IPS-NIHi11 (cell line): ENCODE data around the gene SNAI1.
"Not testable (repeated sequence)": the region's sequence is repeated elsewhere in the genome, so short reads cannot be mapped to it uniquely, and the experiment has no call there.

Source experiments
- DNase-seq: peaks from one replicate; pipeline ENCODE4 v3.0.0; 2012; ENCODE audit warnings: mixed read lengths, low spot score

Gene SNAI1

DNA sequence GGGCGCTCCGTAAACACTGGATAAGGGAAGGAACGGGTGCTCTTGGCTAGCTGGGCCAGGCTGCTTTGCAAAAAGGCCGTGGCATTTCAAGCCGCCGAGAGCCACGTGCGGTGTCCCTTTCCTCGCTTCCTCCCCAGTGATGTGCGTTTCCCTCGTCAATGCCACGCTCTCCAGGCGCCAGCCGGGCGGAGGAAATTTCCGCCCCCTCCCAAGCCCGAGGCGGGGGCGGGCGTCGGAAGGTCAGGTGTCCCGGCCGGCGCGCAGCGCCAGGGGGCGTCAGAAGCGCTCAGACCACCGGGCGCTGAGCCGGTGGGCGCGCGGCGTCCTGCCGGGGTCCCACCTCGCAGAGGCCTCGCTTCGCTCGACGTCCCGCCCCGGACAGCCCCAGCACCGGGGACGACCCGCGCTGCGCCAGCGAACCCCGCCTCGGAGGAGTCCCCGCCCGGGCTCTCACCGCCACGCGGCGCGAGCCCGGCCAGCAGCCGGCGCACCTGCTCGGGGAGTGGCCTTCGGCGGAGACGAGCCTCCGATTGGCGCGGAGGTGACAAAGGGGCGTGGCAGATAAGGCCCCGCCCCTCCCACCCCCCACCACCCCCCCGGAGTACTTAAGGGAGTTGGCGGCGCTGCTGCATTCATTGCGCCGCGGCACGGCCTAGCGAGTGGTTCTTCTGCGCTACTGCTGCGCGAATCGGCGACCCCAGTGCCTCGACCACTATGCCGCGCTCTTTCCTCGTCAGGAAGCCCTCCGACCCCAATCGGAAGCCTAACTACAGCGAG lies at the start of gene SNAI1:
SNAI1 (plus strand) TSS at position 635 of the 777 bp plus-strand sequence; CDS start at position 715, 80 bp downstream.
- DNase-seq: peak; percentile 98

DNA sequence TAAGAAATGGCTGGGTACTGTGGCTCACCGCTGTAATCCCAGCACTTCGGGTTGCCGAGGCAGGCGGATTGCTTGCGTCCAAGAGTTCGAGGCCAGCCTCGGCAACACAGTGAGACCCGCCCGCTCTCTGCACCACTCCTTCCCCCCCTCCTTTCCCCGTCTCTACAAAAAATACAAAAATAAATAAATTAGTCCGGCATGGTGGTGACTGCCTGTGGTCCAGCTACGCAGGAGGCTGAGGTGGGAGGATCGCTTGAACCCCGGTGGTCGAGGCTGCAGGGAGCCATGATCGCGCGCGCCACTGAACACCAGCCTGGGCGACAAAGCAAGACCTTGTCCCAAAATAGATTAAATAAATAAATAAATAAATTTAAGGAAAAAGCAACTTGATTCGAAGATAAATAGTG lies 47.0 kb upstream of the SNAI1 start:
- no peak for DNase-seq

DNA sequence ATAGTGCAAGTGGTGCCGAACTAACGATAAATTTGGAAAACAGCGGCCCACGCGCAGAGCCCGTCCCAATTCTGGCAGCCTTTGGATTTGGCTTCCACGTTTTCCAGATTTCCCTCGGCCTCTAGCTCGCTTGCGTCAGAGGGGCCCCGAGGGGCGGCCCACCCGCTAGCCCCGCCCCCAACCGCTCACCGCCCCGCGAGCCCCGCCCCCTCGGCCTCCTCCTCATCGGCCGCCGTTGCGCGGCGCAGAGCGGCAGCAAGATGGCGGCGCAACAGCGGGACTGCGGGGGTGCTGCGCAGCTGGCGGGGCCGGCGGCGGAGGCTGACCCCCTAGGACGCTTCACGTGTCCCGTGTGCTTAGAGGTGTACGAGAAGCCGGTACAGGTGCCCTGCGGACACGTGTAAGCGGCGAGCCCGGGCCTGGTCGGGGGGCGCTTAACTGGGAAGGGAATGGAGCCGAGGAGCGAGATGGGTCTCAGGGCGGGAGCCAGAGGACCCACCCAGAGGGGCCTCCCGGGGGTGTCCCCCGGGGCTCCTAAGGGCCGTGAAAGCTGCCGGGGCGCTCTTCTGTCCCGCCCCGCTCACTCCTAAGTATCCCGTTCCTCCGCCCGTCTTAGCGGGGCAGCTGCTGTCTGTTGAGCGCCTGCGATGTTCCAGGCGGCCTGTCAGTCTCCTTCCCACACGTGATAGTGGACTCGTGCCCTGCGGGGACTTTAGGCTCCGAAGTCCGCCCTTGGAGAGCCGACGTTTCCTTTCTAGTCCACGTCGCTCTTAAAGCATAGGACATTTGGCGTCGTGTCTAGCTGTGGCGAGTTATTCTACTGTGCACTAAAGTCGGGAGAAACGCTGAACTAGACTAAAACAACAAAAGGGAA lies 46.4 kb upstream of the SNAI1 start, which contains the start of gene RNF114:
RNF114 (plus strand) TSS at position 245 of the 874 bp plus-strand sequence; CDS start at position 261, 16 bp downstream.
- peak; percentile 99 for DNase-seq

DNA sequence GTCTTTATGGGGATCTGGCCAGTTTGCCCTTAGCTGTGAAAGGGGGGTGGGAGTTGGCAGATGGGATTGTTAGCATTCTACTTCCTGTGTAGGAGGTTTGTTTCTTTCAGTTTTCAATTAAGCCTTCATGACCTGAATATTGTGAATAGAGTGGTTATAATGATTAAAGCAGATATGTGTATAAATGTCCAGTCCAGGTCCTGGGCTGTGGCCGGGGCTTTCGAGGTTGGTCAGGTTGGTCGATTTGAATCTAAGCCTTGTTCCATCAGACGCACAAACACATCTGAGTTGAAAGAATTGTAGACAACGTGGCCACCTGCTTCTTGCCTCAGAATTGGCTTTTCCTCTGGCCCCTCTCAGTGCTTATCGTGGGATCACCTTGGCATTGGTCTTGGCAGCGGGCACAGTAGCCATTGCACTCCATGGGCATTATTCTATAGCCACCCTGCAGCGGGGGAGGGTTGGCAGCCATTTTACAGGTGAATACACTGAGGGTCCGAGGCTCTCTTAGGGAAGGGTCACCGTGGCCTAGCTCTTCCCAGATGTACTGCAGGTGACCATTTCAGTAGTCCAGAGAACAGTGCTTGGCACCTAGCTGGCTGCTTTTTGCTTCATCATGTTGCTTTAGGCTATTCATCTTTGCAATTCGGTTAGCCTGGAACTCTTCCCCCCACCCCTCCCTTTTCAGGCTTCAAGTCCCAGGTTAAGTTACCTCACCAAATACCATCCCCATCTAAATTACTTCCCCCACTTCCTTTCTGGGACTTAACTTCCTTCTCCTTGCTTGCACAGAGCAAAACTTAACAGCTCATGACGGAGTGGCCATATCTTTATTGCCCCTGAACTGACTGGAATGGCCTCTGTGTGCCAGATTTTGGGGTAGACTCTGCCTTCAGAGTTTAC lies 45.5 kb upstream of the SNAI1 start:
- no peak for DNase-seq

DNA sequence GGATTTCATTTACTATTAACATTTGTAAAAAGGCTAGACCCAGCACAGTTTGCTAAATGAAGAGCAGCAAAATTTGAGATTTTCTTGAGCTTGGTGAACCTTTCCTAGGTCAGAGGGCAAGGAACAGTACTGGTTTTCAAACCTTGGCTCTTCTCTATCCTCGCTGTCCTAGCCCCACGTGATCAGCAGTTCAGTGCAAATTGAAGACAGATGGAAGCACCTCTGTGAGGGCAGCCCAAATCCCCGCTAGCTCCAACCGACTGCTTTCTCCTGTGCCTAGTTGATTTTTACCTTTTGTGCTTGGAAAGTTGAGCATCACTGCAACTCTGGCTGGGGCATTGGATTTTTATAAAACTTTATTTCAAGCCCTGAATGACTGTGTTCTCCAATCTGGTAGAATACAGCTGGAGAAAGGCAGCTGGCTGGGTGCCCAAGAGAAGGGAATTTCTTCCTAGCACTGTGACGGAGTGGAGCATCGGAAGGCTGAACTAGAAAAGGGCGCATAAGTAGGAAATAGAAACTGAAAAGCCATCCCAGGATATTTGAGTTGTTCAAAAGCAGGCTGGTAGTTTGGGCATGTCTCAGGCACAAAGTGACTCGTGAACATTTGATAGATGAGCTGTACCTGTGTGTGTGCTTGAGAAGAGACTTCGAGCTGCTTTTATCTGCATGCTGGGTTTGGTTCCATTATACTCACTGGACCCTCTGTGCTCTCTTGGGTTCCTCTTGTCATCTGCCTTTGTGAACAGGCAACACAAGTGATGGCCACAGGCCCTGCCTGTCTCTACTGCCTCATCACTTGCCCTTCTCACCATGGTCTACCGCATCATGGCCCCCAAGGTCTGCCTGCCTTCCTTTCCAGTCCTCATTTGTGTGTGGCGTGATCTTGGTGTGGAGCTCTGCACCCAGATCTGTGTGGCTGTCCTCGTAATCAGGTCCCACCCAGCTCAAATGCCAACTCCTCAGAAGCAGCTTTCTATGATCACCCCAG lies 44.3 kb upstream of the SNAI1 start:
- no peak for DNase-seq

DNA sequence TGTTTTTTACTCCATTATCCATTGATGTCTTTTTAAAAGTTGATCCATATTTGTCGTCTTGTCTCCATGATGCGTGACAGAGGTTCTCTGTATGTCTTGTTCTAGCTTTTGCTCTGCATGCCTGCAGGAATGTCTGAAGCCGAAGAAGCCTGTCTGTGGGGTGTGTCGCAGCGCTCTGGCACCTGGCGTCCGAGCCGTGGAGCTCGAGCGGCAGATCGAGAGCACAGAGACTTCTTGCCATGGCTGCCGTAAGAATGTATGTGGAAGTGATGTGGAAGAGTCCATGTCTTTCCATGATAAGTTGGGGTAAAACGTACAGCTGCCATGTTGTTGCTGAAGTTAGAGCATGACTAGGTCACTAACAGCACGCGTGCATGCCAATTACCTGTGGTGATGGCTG lies 41.3 kb upstream of the SNAI1 start:
- DNase-seq: no peak

DNA sequence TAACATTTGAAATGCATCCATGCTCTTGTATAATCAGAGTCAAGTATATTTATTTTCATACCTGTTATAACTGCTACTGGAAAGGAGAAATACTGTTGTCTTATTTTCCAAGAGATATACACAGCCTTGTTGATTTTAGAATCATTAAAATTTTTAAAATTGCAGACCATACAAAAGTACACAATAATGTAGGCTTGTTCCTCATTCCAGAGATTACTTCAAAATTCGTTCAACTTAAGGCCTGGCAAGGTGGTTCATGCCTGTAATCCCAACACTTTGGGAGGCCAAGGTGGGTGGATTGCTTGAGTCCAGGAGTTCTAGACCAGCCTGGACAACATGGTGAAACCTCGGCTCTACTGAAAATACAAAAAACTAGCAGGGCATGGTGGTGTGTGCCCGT lies 40.5 kb upstream of the SNAI1 start:
- DNase-seq: no peak

DNA sequence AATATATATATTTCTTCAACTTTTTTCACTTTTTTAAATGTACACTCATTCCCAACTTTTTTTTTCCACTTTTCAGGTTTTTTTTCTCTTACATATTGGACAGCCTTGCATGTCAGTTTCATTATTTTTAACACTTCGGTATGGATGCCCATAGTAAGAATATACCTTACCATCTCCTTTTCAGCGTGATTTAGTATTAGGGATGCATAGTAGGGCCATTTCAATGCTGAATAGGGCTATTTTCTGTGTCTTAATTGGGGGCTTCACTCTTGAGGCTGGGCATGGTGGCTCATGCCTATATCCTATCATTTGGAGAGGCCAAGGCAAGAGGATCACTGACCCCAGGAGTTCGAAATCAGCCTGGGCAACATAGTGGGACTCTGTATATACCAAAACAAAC lies 39.8 kb upstream of the SNAI1 start:
- no peak for DNase-seq

DNA sequence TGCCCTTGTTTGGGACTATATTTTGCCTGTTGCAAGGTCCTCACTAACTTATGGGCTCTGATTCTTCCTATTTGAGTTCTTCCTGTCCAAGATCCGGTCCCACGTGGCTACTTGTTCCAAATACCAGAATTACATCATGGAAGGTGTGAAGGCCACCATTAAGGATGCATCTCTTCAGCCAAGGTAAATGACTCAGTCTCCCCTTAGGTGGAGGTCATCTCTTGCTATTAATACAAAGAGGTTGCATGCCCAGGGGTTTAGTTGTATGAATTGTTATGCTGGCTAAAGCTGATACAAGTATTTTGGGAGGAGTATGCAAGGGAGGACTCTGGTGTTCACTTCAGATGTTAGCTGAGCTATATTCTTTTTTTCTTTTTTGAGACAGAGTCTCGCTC lies 37.5 kb upstream of the SNAI1 start:
- no peak for DNase-seq

DNA sequence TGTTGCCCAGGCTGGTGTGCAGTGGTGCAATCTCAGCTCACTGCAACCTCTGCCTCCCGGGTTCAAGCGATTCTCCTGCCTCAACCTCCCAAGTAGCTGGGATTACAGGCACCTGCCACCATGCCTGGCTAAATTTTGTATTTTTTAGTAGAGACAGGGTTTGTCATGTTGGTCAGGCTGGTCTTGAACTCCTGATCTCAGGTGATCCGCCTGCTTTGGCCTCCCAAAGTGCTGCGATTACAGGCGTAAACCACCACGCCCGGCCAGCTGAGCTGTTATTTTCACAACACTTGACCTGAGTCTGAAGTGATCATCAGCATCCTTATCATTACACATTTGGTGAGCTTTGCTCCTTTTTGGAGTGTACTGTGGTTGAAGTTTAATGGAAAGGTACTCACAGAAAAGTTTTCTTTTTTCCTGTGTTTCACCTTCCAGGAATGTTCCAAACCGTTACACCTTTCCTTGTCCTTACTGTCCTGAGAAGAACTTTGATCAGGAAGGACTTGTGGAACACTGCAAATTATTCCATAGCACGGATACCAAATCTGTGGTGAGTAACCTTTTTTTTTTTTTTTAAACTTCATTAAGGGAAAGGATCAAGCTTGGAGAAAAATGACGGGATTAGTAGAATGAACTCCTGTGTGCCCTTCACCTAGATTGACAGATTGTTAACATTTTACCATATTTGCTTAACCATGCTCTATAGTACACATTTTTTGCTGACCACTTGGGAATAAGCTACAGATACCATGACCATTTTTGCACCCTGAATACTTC lies 36.9 kb upstream of the SNAI1 start:
- DNase-seq: no peak

DNA sequence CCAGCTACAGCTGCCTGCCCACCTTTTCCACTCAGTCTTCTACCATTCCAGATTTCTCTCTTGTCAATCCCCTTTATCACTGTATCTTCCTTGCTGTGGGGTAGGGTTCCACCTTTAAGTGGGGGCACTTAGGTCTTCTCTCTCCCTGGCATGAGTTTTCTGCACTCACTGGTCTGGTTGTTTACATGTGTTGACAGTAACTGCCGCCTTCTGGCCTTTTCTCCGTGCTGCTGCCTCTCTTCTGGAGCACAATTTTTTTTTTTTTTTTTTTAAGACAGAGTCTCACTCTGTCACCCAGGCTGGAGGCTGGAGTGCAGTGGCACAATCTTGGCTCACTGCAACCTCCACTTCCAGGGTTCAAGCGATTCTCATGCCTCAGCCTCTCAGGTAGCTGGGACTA lies 34.6 kb upstream of the SNAI1 start:
- no peak for DNase-seq

DNA sequence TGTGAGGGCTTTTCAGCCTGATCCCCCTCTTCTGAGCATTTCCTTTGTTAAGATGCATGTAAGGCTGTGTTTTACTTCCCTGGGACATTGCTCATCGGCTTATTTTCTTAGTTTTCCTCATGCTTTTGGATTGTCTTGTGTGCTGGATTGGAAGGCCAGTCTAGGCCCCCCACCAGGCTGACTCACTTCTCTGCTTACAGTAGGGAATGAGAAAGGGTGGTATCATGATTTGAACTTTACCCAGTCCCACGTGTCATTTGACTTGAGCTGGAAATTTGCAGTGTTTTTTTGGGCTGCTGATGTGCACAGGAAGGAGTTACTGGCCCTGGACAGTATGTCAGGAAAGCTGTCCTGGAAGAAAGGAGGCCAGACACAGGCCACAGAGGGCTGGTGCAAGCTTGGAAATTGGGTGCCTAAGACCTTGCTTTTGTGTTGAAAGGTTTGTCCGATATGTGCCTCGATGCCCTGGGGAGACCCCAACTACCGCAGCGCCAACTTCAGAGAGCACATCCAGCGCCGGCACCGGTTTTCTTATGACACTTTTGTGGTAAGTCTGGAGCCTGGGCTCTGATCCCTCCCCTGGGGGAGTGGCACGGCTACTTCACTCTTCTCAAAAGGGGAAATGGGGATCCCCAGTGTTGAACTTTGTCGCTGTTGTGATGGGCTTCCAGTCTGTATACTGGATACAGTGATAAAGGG lies 33.8 kb upstream of the SNAI1 start:
- no peak for DNase-seq

DNA sequence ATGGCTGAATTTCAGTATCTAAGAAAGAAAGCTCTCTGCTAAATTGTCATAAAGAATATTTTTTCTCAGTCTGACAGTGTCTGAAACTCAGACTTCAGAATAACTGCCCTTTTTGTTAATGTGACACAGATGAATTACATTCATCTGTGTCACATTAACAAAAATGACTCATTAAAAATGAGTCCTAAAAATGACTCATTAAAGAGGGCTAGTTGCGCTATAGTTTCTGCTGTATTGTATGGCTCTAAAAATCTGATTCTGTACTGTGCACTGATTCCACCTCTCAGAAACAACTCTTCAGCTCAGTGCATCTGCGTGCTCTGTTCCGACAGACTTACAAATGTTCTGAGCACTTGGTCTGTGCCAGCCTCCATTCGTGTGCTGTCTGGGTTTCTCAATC lies 31.6 kb upstream of the SNAI1 start:
- DNase-seq: no peak

DNA sequence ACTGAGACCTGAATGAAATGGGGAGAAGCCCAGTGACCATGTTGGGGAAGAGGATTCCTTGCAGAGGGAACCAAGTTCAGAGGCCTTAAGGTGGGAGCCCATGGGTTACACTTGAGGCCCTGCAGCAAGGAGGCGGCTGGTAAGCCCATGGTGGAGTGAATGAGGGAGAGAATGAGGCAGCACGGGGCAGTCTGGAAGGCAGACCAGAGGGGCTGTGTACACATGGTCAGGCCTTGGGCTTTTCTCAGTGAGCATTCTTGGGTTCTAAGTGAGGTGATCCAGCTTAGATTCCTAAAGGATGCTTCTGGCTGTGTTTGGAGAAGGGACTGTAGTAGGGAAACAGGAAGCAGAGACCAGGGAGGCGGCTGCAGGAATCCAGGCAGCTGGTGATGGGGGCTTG lies 27.6 kb upstream of the SNAI1 start:
- no peak for DNase-seq

DNA sequence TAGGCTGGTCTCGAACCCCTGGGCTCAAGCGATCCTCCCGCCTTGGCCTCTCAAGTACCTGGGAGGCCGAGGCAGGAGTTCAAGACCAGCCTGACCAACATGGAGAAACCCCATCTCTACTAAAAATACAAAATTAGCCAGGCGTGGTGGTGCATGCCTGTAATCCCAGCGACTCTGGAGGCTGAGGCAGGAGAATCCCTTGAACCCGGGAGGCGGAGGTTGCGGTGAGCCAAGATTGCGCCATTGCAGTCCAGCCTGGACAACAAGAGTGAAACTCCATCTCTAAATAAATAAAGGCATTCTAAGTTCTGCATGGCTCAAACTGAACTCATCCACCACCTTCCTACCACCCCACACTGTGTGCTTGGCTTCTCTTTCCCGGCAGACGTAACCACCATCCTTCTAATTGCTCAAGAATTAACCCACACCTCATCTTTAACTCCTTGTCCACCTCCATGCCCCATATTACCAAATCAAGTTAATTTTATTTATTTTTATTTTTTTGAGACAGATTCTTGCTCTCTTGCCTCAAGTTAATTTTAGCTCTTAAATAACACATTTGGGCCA lies 26.9 kb upstream of the SNAI1 start:
- DNase-seq: not testable (repeated sequence)

DNA sequence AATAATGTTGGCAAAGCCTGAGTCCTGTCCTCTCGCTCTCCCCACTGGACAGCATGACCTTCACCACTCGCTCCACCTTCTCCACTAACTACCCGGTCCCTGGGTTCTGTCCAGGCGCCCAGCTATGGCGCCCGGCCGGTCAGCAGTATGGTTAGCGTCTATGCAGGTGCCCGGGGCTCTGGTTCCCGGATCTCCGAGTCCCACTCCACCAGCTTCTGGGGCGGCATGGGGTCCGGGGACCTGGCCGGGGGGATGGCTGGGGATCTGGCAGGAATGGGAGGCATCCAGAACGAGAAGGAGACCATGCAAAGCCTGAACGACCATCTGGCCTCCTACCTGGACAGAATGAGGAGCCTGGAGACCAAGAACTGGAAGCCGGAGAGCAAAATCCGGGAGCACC lies 26.1 kb upstream of the SNAI1 start:
- DNase-seq: no peak

DNA sequence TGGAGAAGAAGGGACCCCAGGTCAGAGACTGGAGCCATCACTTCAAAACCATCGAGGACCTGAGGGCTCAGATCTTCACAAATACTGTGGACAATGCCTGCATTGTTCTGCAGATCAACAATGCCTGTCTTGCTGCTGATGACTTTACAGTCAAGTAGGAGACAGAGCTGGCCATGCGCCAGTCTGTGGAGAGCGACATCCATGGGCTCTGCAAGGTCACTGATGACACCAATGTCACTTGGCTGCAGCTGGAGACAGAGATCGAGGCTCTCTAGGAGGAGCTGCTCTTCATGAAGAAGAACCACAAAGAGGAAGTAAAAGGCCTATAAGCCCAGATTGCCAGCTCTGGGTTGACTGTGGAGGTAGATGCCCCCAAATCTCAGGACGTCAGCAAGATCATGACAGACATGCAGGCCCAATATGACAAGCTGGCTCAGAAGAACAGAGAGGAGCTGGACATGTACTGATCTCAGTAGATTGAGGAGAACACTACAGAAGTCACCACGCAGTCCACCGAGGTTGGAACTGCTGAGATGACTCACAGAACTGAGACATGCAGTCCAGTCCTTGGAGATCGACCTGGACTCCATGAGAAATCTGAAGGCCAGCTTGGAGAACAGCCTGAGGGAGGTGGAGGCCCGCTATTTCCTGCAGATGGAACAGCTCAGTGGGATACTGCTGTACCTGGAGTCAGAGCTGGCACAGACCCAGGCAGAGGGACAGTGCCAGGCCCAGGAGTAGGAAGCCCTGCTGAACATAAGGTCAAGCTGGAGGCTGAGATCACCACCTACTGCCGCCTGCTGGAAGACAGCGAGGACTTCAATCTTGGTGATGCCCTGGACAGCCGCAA lies 25.5 kb upstream of the SNAI1 start:
- DNase-seq: not testable (repeated sequence)

DNA sequence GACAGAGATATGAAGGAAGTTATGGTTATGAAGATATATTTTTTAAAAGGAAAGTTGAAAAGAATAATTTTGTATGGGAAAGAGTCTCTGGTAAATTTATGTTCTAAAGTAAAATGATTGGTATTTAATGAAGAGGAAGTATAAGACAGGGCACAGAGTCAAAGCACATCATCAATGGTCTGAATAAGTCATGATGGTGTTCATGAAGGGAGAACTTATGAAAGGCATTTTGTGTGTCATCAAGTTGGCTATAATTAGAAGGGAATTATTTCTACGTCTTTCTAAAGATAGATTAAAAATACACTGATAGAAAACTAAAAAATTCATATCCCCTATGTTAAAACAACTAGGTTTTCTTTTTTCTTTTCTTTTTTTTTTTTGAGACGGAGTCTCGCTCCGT lies 21.4 kb upstream of the SNAI1 start:
- DNase-seq: no peak
